HG03108 (cell line): Measurements from ENCODE around the gene PKD2L1.
"Not testable (repeated sequence)": the region's sequence is repeated elsewhere in the genome, so short reads cannot be mapped to it uniquely, and the experiment has no call there.

Experiments
- ATAC-seq: cut with Tn5 transposase; IDR thresholded peaks from one replicate; pipeline ENCODE4 v1.9.1; 2021; ENCODE audit warnings: moderate library complexity; ENCODE audit not compliant: unreplicated experiment

Gene PKD2L1

DNA sequence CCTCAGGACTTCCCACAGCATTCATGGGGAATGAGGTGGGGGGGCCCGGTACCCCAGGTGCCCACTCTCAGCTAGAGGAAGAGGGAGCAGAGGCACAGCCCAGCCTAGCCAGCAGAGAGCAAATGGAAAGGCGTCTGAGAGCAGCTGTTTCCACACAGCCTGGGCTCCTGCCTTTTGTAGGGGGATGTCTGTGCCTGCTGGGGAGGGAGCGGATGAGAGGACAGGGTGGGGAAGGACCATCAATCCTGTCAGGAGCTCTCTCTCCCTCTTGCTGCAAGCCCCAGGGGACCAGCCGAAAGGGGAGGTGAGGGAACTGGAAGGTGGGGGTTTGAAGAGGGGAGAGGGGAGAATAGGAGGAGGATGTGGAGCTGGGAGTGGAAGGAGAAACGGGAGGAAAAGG lies at the start of gene PKD2L1:
Gene PKD2L1, minus strand, starts transcription at position 150 of the 400 bp plus-strand sequence. Its CDS starts 125 bp downstream, at position 25.
- ATAC-seq, result no peak

DNA sequence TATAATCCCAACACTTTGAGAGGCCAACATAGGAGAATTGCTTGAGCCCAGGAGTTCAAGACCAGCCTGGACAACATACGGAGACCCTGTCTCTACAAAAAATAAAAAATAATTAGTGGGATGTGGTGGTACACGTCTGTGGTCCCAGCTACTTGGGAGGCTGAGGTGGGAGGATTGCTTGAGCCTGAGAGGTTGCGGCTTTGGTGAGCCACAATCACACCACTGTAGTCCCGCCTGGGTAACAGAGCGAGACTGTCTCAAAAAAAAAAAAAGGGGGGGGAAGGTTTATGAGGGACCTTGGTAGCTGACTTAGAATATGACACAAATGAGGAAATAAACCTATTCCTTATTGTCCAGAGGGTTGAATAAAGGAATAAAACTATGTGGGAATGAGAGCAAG lies 47.8 kb upstream of the PKD2L1 start:
- ATAC-seq, result no peak

GRCh38 chr10:100376656-100377055 lies 46.6 kb upstream of the PKD2L1 start:
- not testable (repeated sequence) for ATAC-seq

GRCh38 chr10:100374677-100375353 lies 44.8 kb upstream of the PKD2L1 start:
- not testable (repeated sequence) for ATAC-seq

DNA sequence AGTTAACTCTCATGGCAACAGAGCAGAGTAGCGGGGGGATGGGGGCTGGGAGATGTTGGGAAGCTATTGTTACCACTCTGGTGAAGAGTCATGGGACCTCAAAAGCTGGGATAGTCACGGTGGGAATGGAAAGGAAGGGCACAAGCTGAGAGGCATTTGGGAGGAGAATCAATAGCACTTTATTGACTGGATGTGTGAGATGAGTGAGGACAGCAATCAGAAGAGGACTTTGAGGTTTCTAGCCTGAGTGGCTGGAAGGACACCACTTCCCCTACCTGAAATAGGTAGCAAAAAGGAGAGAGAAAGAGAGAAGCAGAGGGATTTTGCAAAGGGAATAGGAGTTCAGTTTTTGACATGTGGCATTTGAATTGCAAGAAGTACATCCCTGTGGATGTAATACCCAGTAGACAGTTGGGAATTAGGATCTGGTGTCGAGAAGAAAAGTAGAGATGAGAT lies 44.2 kb upstream of the PKD2L1 start:
- no peak for ATAC-seq

DNA sequence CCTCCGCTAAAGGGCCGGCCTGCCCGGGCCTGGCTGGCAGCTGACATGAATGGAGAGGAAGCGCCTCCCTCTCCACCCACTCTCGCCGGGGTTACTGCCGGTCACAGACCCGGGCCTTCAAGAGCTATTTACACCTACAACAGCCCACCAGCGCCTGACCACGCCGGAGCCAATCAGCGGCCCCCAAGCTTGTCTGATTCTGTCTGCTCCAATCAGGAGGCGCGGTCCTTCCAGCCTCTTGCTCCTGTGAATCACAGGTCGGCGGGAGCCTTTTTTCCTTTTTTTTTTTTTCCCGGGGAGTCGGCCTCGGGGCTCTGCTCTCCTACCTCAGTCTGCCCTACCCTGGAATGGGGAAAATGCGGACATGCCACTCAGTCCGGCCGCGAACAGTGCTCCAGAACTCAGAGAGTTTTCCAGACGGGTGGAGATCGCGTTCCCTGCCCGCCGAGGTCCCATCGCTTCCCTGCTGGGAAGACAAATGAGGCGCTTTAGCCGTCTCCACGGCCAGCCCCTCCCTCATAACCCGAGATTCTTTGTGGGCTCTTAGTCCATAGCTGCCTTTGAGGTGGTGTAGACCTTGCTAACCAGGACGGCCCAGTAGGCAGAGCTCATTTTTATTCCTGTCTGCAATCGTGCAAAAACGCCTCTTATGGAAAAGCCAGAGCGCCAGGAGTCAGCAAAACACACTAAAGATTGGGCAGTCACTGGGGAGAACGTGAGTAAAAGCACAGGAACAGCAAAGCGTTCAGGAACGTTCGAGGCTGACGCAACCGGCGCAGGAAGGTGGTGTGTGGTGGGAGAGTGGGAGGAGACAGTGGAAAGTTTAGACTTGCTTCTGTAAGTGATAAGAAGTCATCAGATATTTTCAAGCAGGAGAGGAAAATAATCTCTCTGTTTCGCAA lies 43.5 kb upstream of the PKD2L1 start:
- ATAC-seq, result peak; percentile 91

DNA sequence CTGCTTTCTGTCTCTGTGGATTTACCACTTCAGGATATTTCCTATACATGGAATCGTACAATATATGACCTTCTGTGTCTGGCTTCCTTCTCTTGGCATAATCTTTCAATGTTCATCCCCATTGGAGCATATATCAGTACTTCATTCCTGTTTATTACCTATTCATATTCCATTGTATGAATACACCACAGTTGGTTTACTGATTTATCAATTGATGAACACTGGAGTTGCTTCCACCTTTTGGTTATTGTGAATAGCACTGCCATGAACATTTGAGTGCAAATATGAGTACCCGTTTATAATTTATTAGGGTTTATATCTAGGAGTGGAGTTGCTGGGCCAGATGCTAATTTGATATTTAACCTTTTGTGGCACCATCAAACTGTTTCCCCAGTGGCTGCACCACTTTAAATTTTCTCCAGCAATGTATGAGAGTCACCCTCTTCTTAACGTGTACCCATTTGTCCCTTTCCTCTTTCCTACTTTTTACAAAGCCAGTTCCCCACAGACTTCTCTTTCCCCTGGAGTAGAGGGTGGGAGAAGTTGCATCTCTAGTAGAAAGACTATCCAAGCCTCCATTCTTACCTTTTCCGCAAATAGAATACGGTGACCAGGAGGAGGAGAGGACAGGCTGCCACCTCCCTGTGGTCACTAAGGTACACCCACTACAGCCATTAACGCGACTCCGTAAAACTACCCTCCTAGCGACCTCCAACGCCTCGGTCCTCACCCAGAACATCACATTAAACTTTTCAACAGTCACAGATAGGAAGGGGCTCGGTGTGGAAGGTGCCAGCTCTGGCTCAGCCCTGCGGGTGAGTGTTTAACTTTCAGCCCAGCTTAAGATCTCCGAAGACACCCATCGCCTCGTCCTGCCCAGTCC lies 42.6 kb upstream of the PKD2L1 start:
- ATAC-seq, result no peak

GRCh38 chr10:100371482-100372027 lies 41.5 kb upstream of the PKD2L1 start:
- ATAC-seq, result no peak

GRCh38 chr10:100370714-100371481 lies 40.9 kb upstream of the PKD2L1 start:
- no peak for ATAC-seq

- ATAC-seq, result no peak
These were observed 38.7 kb upstream of the PKD2L1 start for GRCh38 chr10:100368721-100369120.

DNA sequence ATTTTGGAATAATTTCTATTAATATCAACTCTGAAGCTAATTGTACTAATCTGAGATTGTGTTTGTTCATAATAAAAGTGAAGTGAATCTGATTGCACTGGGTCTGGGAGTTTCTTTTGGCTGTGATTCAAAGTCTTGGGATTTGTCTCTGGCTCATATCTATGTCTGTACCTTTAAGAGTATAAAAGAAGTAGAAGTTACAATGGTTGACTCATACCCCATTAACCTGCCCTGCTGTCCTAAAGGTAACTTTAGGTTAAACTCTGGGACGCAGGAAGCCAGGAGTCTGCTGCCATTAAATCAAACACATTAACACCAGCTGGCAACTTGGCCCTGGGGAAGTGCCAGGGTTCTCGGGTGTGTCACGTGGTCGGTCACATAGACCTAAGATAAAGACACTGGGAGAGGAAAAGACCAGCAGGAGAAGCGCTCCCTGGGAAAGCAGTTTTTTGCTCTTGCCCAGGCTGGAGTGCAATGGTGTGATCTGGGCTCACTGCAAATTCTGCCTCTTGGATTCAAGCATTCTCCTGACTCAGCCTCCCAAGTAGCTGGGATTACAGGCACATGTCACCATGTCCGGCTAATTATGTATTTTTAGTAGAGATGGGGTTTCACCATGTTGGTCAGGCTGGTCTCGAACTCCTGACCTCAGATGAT lies 34.8 kb upstream of the PKD2L1 start:
- no peak for ATAC-seq

GRCh38 chr10:100364175-100364574 lies 34.1 kb upstream of the PKD2L1 start:
- no peak for ATAC-seq

GRCh38 chr10:100362570-100363496 lies 32.8 kb upstream of the PKD2L1 start:
- no peak for ATAC-seq

DNA sequence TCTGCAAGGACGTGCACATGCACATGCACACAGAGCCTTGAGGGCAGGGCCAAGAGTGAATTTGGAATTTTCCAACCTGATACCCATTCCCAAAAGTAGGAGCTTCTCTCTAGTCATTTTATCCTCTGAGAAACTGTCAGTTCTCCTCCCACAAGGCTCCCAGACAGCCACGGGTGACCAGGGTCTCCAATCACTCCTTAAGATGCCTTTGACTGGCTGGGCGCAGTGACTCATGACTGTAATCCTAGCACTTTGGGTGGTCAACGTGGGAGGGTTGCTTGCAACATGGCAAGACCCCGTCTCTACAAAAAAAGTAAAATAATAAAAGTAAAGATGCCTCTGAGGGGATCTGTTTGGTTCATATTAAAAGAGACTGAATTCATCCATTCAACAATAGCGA lies 30.2 kb upstream of the PKD2L1 start:
- ATAC-seq, result no peak

GRCh38 chr10:100359529-100360150 lies 29.6 kb upstream of the PKD2L1 start:
- no peak for ATAC-seq

- ATAC-seq, result no peak
These were observed 29.0 kb upstream of the PKD2L1 start for GRCh38 chr10:100359030-100359432.

GRCh38 chr10:100357059-100357858 lies 27.2 kb upstream of the PKD2L1 start:
- ATAC-seq, result no peak
